Inflammatory macrophage (primary cell): ENCODE measurements around the gene MCUR1.
"Not testable (repeated sequence)": the region's sequence is repeated elsewhere in the genome, so short reads cannot be mapped to it uniquely, and the experiment has no call there.

Experiments used
- DNase-seq, 2 donors: peaks; one replicate each; pipeline ENCODE4 v3.0.0-alpha.2; 2020 to 2022
- total RNA-seq, 18 experiments: gene quantifications; one replicate each; lab custom pipeline; 2026; ENCODE audit warnings: mixed read lengths in 6 of 18, inconsistent platforms in 2 of 18; lab: John Stamatoyannopoulos, UW

Gene MCUR1, protein sequence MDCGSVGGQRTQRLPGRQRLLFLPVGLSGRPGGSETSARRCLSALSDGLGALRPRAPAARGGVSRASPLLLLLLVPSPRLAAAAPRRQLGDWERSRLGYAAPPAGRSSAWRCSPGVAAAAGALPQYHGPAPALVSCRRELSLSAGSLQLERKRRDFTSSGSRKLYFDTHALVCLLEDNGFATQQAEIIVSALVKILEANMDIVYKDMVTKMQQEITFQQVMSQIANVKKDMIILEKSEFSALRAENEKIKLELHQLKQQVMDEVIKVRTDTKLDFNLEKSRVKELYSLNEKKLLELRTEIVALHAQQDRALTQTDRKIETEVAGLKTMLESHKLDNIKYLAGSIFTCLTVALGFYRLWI
- total RNA-seq, result 17.1 to 56.1 (median 39.1) reads per million in 18 experiments

GRCh38 chr6:13814176-13814937 is at the start of gene MCUR1:
TSS of gene MCUR1 (minus strand) at chr6:13814557. CDS start at chr6:13814429, 128 bp downstream.
- peak; percentile 84 to 93 for DNase-seq

- no peak for DNase-seq
Measured at GRCh38 chr6:13863699-13864155, 49.4 kb upstream of the MCUR1 start.

- DNase-seq, result not testable (repeated sequence)
Measured at GRCh38 chr6:13860556-13861185, 46.3 kb upstream of the MCUR1 start.

- DNase-seq, result no peak
Measured at GRCh38 chr6:13859871-13860555, 45.7 kb upstream of the MCUR1 start.

DNA sequence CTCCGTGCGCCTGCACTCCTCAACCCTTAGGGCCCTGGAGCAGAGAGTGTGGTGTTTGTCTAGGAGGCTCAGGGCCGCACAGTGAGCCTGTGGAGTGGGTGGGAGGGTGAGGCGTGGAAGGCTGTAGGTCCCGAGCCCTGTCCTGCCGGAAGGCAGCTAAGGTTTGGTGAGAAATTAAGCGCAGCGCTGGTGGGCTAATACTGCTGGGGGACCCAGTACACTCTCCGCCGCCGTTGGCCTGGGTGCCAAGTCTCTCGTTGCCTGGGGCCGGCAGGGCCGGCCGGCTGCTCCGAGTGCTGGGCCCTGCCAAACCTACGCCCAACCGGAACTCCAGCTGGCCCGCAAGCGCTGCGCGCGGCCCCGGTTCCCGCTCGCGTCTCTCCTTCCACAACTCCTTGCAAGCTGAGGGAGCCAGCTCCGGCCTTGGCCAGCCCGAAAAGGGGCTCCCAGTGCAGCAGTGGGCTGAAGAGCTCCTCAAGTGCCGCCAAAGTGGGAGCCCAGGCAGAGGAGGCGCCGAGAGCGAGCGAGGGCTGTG is 40.4 kb upstream of the MCUR1 start:
- DNase-seq, result no peak

GRCh38 chr6:13853871-13854270 is 39.5 kb upstream of the MCUR1 start:
- no peak for DNase-seq

GRCh38 chr6:13851803-13852202 is 37.4 kb upstream of the MCUR1 start:
- no peak for DNase-seq

DNA sequence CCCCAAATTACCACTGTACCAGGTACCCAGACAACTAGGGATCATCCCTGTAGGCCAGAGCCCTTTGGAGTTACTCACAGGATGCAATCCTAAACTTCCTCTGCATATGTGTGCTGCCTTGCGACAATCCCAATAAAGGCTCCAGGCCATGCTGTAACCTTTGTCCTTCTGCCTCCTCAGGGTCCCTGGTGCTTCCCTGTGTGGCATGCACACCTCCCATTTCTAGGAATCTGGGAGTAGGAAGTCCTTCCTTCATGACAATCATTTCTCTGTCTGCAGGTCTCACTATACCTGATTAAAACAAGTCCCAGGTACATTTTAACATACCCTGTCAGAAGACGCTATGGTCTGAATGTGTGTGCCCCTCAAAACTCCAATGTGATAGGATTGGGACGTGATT is 37.0 kb upstream of the MCUR1 start:
- DNase-seq, result no peak

- not testable (repeated sequence) for DNase-seq
Measured at GRCh38 chr6:13850690-13851089, 36.3 kb upstream of the MCUR1 start.

- no peak for DNase-seq
Measured at GRCh38 chr6:13848522-13849150, 34.3 kb upstream of the MCUR1 start.

DNA sequence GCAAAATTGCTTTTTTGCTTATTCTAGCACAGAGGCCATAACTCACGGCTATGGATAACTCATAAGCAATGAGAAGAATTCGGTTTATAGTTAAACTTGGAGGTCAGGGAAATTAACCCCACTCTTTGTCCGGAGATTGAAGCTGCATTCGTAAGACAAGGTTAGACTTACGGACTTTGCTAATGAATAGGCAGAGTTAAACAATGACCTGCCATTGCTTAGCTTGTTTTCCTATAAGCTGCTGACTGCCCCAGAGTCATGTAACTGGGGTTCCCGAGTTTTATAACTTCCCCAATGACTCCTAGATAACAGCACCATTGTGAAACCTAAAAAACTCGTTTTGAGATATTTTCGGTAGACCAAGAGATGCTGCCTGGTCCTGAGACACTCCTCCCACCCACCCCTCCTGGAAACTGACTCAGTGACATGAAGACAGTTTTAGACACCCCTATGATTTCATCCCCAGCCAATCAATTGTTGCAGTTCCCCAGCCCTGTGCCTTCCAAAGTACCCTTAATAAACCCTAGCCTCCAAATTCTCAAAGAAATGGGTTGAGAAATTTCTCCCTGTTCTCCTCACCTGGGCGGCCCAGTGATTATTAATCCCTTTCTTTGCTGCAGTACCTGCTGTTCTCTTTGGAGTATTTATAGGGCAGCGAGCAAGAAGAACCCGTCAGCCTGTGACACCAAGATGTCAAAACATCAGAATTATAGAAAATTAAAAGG is 33.1 kb upstream of the MCUR1 start:
- peak; percentile 30 to 32 for DNase-seq

GRCh38 chr6:13846841-13847240 is 32.5 kb upstream of the MCUR1 start:
- DNase-seq, result no peak

DNA sequence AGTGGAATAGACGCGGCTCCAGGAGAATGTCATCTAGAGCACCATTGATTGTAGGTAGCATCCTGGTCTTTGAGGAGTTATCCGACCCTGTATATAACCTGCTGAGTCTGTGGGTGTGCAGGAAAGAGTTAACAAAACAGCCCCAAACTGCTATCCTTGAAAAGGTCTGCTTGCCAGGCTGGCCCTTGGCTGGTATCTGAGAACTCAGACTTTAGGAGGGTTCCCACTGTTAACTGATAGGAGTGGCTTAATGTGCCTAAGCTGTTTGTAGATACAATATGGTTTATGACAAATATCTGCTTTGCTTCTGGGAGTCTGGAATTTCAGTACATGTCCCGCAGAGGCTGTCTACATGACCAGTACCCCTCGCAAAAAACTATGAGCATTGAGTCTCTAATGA is 27.6 kb upstream of the MCUR1 start:
- no peak for DNase-seq

GRCh38 chr6:13838616-13839015 is 24.3 kb upstream of the MCUR1 start:
- peak; percentile 30 to 54 for DNase-seq

GRCh38 chr6:13836170-13836569 is 21.8 kb upstream of the MCUR1 start:
- no peak for DNase-seq

- no peak for DNase-seq
Measured at GRCh38 chr6:13834790-13835189, 20.4 kb upstream of the MCUR1 start.

- DNase-seq, result not testable (repeated sequence)
Measured at GRCh38 chr6:13834018-13834417, 19.7 kb upstream of the MCUR1 start.

- DNase-seq, result no peak
Measured at GRCh38 chr6:13832778-13833177, 18.4 kb upstream of the MCUR1 start.

GRCh38 chr6:13831615-13832014 is 17.3 kb upstream of the MCUR1 start:
- peak; percentile 53 to 79 for DNase-seq

- DNase-seq, result no peak
Measured at GRCh38 chr6:13830803-13831202, 16.4 kb upstream of the MCUR1 start.

GRCh38 chr6:13829419-13829818 is 15.1 kb upstream of the MCUR1 start:
- not testable (repeated sequence) for DNase-seq
